Left kidney (tissue), 1 donor: ENCODE data around the gene RPAP3. TPM values are rescaled to one million over a fixed set of nuclear protein-coding genes. Genes with fewer than 3 reads are reported as not detected.

Source experiments
- polyA plus RNA-seq: library from polyadenylated mRNA; unstranded; fragments of 120-200 nt; gene quantifications from one replicate; pipeline ENCODE4 v1.2.1, GENCODE V29; 2013; ENCODE audit not compliant: insufficient read length

Gene RPAP3
- polyA plus RNA-seq, 1 donor = 54.1 TPM

Other genes with a start within 250 kb of the RPAP3 start
- gene ENDOU, start 19.5 kb upstream of the RPAP3 start, polyA plus RNA-seq = 0.40 TPM
- 61.2 TPM for gene RAPGEF3, start 52.9 kb upstream of the RPAP3 start, polyA plus RNA-seq
- 57.5 TPM for gene SLC48A1, start 67.2 kb upstream of the RPAP3 start, polyA plus RNA-seq
- 80.9 TPM for gene HDAC7, start 113.9 kb upstream of the RPAP3 start, polyA plus RNA-seq
- 3.1 TPM for gene VDR, start 199.0 kb upstream of the RPAP3 start, polyA plus RNA-seq